GM21529 (cell line): ENCODE data around the gene DRC1.

Experiments used
- ATAC-seq: cut with Tn5 transposase; IDR thresholded peaks from one replicate; pipeline ENCODE4 v1.9.1; 2021; ENCODE audit not compliant: unreplicated experiment

Gene DRC1

GRCh38 chr2:26442707-26443106 is 41.0 kb downstream of the DRC1 start:
- no peak for ATAC-seq

GRCh38 chr2:26444236-26444635 is 42.5 kb downstream of the DRC1 start:
- no peak for ATAC-seq

- no peak for ATAC-seq
These were observed 46.9 kb downstream of the DRC1 start for GRCh38 chr2:26448651-26449050.

- no peak for ATAC-seq
These were observed 47.7 kb downstream of the DRC1 start for GRCh38 chr2:26449278-26450030.

DNA sequence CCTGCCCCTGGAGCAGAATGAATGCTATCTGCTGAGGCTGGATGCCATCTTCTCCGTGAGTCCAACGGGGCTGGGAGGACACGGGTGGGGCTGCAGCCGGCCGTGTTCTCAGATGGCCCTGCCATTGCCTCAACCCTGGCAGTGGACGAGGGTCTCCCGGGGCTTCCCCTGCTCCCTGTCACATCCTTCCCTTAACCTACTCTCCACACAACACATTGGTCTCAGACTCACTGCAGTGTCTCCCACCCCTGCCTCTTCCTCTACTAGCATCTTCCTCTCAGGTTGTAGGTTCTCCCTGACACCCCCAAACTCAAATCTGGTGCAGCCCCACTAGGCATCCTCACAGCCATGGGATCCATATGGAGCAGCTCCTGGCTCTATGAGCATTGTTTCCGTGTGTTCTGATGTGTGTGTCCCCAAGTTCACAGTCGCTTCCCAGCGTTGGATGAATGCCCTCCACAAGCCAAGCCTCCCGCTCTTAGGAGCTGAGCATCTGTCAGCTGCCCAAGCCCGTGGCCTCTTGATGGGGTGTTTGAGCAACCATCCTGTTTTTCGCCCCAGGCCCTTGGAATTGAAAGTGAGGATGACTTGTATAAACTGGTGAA is 48.4 kb downstream of the DRC1 start:
- ATAC-seq, result no peak

DNA sequence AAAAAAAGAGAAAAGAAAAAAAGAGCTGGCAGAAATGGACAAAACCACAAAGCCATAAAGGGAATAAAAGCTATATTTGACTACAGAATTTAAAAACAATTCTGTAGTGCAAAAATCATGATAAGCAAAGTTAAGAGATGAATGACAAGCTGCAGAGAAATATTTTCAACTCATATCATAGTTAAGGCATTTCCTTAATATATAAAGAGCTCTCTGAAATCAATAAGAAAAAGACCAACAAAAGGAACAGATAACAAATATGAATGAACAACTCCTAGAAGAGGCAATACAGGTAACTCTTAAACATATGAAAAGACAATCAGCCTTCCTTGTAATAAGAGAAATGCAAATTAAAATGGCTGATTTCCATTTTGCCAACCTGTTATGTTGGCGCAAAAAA is 50.0 kb downstream of the DRC1 start:
- no peak for ATAC-seq

DNA sequence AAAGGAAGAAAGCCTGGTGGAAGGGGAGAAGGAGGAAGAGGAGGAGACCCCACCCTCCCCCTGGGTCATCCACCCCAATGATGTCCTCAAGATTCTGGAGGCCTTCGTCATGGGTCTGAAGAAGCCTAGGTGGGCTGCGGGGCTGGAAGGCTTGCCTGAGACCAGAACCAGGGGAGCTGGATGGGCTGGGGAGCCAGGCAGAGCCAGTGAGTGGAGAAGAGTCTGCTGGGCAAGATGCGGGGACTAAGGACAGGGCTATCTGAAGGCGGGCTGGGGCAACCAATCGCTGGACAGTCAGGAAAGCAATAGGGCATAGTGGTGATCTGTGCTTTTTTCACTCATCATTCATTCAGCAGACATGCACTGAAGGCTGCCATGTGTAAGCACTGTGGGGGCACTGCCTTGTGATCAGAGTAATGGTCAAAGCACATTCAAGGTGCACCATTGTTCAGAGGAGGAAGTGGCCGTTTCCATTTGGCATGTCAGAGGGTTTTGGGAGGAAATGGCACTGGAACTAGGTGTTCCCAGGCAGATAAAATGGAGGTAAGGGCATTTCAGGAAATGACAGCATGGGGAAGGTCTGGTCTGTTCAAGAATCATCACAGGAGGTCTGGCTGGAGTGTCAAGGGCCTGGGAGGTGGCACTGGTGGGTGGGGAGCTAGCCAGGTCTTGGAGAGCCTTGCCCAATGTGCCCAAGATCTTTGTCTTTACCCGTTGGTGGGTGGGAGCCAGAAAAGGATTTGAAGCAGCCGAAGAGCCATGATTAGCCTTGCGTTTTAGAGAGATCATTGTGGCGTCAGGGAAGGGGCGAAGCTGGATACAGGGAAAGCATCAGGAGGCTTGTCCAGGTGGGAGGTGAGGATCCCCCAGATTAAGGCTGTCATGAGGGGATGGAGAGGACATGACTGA is 52.0 kb downstream of the DRC1 start:
- ATAC-seq, result no peak

DNA sequence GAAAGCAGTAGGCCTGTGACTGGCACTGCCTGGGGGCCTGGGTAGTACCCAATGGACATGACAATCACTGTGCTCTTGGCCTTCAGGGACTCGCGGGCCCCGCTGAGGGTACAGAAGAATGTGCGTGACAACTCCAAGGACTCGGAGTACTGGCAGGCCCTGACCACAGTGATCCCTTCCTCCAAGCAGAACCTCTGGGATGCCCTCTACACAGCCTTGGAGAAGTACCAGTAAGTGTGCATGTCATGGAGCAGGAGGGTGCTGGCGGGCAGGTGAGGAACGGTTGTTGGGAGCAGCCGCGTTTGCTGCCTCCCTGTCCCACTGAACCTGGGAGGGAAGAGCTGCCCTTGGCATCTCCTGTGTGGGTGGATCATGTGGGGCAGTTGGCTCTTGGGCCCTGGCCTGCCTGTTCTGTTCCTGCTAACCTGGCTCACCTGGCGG is 52.9 kb downstream of the DRC1 start:
- no peak for ATAC-seq

GRCh38 chr2:26455037-26455669 is 53.4 kb downstream of the DRC1 start:
- ATAC-seq, result no peak

DNA sequence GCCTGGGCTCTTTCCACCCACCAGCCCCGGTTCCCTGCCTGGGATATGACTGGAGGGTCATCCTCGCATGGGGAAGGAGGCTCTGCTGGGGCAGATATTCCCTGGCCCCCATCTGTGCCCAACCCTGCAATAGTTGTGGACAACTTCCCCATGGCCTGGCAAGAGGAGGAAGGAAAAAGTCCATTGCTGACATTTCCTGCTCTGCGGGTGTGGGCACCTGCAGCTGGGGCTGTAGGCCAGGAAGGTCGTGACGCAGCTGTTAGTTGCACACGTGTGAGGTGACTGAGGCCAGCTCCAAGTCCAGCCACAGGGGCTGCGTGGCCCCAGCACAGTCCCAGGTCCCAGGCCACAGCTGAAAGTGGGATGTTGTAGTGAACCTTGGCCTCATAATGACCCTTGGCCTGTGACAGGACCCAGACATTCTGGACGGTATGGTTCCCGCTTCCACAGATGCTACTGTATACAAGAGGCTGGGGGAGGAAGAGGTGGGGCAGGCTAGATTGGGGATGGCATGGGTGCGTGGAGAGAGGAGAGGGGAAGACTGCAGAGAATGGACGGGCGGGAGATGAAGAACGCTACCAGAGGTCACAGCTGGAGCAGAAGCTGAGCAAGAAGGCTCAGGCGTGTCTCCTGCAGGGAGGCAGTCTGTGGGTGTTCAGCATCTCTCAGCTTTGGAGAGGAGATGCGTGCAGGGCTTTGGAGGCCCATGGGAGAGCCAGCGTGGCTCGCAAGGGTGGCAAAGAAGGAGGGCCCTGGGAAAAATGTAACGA is 54.1 kb downstream of the DRC1 start:
- ATAC-seq, result no peak

- ATAC-seq, result no peak
These were observed 54.9 kb downstream of the DRC1 start for GRCh38 chr2:26456440-26457250.

DNA sequence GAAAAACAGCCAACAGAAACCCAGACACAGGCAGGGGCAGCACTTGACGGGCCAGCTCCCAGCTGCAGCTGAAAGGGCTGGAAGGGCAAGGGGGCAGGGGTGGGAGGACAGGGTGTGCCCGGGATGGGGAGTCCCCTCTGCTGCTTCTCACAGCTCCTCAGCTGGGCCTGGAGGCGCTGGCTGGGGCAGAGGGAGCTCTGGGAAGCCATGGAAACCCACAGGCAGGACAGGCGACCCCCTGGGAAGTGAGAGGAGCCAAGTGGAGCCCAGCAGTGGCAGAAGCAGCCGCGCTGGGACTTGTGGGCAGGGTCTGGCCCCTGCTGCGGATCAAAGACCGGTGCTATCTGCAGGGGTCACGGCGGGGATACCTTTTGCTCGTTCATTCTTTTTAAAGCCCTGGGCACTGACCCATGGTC is 55.5 kb downstream of the DRC1 start:
- no peak for ATAC-seq

- ATAC-seq, result no peak
These were observed 56.1 kb downstream of the DRC1 start for GRCh38 chr2:26457695-26458364.

- no peak for ATAC-seq
These were observed 56.8 kb downstream of the DRC1 start for GRCh38 chr2:26458365-26459042.

DNA sequence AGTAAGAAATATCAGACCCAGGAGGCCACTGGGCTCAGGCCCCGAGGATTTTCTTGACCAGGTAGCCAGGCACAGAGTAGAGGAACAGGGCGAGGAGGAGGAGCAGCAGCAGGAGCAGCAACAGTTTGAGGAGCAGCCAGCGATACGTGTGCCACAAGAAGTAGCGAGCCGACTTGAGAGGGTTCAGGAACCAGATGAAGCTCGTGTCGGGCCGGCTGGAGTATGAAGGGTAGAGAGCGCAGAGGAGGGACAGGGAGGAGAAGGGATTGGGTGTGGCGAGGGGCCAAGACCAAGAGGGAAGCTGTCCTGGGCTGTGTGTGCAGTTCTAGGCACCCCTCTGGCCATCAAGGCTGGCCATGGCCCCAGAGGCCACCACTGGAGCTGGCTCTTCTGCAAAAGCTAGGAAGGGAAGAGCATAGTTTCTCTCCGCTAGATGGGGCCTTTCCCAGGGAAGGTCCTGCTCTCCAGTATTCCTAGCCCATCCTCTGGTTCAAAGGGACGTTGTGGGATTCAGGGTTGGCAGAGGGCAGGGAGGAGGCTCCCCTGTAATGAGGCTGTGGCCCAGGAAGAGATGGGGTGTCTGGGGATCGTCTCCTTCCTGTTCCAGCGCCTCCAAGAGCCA is 58.4 kb downstream of the DRC1 start:
- ATAC-seq, result no peak

DNA sequence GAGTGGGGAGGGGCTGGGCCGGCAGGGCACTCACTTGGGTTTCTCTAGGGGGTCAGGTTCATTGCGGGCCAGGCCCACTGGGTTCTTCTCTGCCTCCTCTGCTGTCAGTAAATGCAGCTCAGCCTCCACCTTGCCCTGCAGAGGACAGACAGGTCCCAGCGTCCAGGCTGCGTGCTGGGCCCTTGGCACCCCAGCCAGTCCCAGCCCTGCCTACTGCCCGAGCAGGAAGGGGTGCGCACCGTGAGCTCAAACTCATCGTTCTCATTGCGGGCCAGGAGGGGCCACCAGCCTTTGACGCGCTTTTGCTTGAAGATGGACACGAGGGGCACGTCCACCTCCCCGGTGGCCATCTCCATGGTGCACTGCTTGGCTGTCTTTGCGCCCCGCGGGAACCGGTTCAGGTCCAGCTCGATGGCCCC is 58.9 kb downstream of the DRC1 start:
- ATAC-seq, result no peak

GRCh38 chr2:26461601-26462023 is 59.9 kb downstream of the DRC1 start:
- ATAC-seq, result no peak

DNA sequence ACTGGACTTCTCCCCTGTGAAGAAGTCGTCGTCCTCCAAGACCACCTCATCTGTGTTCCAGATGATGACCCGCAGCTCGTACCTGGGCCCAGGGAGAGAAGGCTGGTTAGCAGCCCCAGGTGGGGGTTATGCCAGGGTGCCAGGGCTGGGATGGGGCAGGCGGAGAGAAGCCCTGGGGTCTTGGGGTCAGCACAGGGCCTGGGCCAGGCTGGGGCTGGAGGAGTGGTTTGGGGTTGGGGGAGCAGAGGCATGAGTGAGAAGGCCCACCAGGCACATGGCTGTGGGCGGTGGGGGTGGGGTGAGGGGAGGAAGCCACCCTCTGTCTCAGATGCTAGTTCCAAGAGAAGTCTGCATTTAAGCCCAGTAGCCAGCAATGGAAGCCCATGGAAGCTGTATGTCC is 60.4 kb downstream of the DRC1 start:
- no peak for ATAC-seq
